Amniotic stem cell (primary cell): ENCODE measurements around the gene XKR8.
"Not testable (repeated sequence)": the region's sequence is repeated elsewhere in the genome, so short reads cannot be mapped to it uniquely, and the experiment has no call there.

Experiments
- DNase-seq: peaks from one replicate; lab custom pipeline; 2025; lab: John Stamatoyannopoulos, UW

The XKR8 gene

DNA sequence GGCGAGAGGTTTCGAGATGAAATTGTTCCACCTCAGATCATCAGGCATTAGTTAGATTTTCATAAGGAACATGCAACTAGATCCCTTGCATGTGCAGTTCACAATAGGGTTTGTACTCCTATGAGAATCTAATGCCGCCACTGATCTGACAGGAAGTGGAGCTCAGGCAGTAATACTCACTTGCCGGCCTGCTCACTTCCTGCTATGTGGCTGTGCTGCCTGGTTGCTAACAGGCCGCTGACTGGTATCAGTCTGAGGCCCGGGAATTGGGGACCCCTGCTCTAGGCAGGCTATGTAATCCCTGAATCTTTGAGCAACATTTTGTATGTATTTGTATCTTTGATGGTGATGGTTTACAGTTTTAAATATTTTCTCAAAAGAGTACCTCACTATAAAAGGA, 32.5 kb downstream of the XKR8 start:
- DNase-seq = no peak

DNA sequence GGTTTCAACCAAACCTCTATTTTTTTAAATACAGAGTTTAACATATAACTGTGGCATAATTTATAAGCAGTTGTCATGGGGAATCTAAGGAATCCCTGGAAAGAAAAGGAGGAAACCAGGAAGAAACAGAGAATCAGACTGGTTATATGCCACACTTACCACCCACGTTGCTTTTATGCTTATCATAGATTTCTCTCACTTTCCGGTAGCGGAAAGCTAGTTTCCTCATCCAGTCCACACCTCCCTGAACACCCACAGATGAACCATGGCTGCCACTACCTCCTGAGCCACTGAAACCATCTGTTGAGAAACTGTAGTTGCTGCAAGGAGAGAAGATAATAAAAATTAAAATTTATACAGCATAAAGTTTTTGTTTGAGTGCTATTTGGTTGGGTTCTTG, 33.5 kb downstream of the XKR8 start:
- DNase-seq = no peak

DNA sequence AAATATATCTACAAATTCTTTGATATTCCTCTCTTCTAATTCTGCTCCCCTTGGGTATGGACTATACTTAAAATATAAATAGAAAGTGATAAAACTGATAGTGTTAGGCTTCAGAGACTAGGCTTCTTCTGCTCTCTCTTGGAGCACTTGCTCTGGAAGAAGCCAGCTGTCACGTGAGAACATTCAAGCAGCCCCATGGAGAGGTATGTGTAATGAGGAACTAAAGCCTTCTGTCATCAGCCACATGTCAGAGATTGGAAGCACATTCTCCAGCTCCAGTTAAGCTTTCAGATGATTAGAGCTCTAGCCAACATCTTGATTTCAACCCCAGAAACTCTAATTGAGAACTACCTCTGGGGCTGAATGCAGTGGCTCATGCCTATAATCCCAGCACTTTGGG, 34.3 kb downstream of the XKR8 start:
- DNase-seq = no peak

DNA sequence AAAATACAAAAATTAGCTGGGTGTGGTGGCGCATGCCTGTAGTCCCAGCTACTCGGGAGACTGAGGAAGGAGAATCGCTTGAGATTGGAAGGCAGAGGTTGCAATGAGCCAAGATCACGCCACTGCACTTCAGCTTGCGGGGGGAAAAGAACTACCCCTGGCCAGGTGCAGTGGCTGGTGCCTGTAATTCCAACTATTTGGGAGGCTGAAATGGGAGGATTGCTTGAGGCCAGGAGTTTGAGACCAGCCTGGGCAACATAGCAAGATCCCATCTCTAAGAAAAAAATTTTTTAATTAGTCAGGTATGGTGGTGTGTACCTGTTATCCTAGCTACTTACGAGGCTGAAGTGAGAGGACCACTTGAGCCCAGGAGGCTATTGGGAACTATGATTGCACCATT, 34.8 kb downstream of the XKR8 start:
- not testable (repeated sequence) for DNase-seq

DNA sequence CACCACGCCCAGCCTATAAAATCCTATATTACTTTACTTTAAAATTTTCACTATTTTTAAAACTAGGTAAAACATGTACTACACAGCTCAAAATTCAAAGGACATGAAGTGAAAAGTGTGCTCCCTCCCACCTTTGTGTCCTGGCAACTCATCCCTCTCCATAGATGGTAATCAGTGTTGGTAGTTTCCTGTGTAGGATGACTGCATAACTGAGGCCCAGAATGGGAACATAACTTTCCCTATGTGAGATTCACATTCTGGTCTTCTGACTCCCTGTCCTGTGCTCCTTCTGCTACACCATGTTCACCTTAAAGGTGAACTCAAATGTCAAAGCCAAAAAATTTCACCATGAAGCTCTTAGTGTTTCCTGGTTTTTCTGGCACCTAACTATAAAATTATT, 39.3 kb downstream of the XKR8 start:
- DNase-seq = no peak

DNA sequence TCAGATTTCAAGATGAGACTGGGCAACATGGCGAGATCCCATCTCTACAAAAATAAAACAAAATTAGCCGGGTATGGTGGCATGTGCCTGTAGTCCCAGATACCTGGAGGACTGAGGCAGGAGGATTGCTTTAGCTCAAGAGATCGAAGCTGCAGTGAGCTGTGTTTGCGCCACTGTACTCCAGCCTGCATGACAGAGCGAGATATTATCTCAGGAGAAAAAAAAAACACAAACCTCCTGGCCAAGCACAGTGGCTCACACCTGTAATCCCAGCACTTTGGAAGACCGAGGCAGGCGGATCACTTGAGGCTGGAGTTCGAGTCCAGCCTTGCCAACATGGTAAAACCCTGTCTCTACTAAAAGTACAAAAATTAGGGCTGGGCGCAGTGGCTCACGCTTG, 42.8 kb downstream of the XKR8 start:
- DNase-seq = no peak

DNA sequence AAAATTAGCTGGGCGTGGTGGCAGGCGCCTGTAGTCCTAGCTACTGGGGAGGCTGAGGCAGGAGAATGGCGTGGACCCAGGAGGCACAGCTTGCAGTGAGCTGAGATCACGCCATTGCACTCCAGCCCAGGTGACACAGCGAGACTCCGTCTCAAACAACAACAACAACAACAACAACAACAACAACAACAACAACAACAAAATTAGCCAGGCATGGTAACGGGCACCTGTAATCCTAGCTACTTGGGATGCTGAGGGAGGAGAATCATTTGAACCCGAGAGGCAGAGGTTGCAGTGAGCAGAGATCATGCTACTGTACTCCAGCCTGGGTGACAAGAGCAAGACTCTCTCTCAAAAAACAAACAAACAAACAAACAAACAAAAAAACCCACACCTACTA, 43.3 kb downstream of the XKR8 start:
- not testable (repeated sequence) for DNase-seq

DNA sequence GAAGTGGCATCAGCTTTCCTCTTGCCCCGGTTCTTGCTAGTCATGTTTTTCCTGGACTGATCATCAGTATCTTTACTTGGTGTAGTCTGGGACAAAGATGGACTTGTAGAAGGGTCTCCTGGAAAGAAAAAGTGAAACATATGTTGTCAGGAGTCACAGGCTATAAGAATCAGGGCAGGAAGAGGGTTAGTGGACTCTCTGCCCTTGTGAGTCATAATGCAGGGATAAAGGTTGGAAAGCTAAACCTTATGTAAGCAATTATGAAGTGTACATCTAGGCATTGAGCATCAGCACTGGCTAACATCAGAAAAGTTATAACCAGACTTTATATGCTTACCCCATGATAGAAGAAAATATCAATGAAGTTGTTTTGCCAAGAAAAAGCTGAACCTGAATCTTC, 51.2 kb downstream of the XKR8 start:
- no peak for DNase-seq
